Measurements from ENCODE around the gene CST4.
"Not testable (repeated sequence)": the region's sequence is repeated elsewhere in the genome, so short reads cannot be mapped to it uniquely, and the experiment has no call there.

CST4 gene

GRCh38 chr20:23710771-23711170, 21.9 kb upstream of the CST4 start:
- no peak for DNase-seq (ENCODE audit: low read depth, low spot score)
- H3K9me3 ChIP-seq (ENCODE audit: low read depth, low read length) = no peaks in the 10 kb centered on the region
- no peak overlapping the region for H3K27ac ChIP-seq
- H3K9ac ChIP-seq (ENCODE audit: insufficient read length) = no peak overlapping the region
- no peaks in the 10 kb centered on the region for H3K36me3 ChIP-seq (ENCODE audit: insufficient read depth, low read length)
- no peak for TF ChIP-seq FOXP2 (optimal IDR thresholded peaks at IDR 0.05; ENCODE audit: control extremely low read depth, extremely low read length, insufficient read depth)
- TF ChIP-seq POLR2AphosphoS5 (IDR thresholded peaks at IDR 0.05; ENCODE audit: borderline replicate concordance, low read depth, low read length) = no peak
- no peak for TF ChIP-seq EZH2 (IDR thresholded peaks at IDR 0.05)
- H3K4me3 ChIP-seq = no peak overlapping the region

GRCh38 chr20:23705895-23706294, 17.1 kb upstream of the CST4 start:
- TF ChIP-seq POLR2AphosphoS5 (IDR thresholded peaks at IDR 0.05; ENCODE audit: borderline replicate concordance, low read depth, low read length) (no peak), FOXP2 (optimal IDR thresholded peaks at IDR 0.05; ENCODE audit: control extremely low read depth, extremely low read length, insufficient read depth) (no peak), EZH2 (IDR thresholded peaks at IDR 0.05) (no peak)
- Histone ChIP-seq H3K9me3 (ENCODE audit: low read depth, low read length) (no peaks in the 10 kb centered on the region), H3K4me3 (no peak overlapping the region), H3K9ac (ENCODE audit: insufficient read length) (no peak overlapping the region), H3K27ac (no peak overlapping the region), H3K36me3 (ENCODE audit: insufficient read depth, low read length) (no peaks in the 10 kb centered on the region)
- DNase-seq (ENCODE audit: low read depth, low spot score) = no peak

- H3K9ac ChIP-seq (ENCODE audit: insufficient read length) = no peak overlapping the region
- DNase-seq (ENCODE audit: low read depth, low spot score) = no peak
- H3K27ac ChIP-seq = no peak overlapping the region
- H3K9me3 ChIP-seq (ENCODE audit: low read depth, low read length) = no peaks in the 10 kb centered on the region
- H3K36me3 ChIP-seq (ENCODE audit: insufficient read depth, low read length) = no peaks in the 10 kb centered on the region
- TF ChIP-seq EZH2 (IDR thresholded peaks at IDR 0.05) (no peak), FOXP2 (optimal IDR thresholded peaks at IDR 0.05; ENCODE audit: control extremely low read depth, extremely low read length, insufficient read depth) (no peak), POLR2AphosphoS5 (IDR thresholded peaks at IDR 0.05; ENCODE audit: borderline replicate concordance, low read depth, low read length) (no peak)
- no peak overlapping the region for H3K4me3 ChIP-seq
These were observed 13.2 kb upstream of the CST4 start for GRCh38 chr20:23702021-23702420.

GRCh38 chr20:23700931-23701330, 12.1 kb upstream of the CST4 start:
- Histone ChIP-seq H3K9ac (ENCODE audit: insufficient read length) (no peak overlapping the region), H3K27ac (no peak overlapping the region), H3K36me3 (ENCODE audit: insufficient read depth, low read length) (no peaks in the 10 kb centered on the region), H3K4me3 (no peak overlapping the region), H3K9me3 (ENCODE audit: low read depth, low read length) (no peaks in the 10 kb centered on the region)
- no peak for TF ChIP-seq FOXP2 (optimal IDR thresholded peaks at IDR 0.05; ENCODE audit: control extremely low read depth, extremely low read length, insufficient read depth)
- TF ChIP-seq EZH2 (IDR thresholded peaks at IDR 0.05) = no peak
- no peak for TF ChIP-seq POLR2AphosphoS5 (IDR thresholded peaks at IDR 0.05; ENCODE audit: borderline replicate concordance, low read depth, low read length)
- DNase-seq (ENCODE audit: low read depth, low spot score) = no peak

- TF ChIP-seq FOXP2 (optimal IDR thresholded peaks at IDR 0.05; ENCODE audit: control extremely low read depth, extremely low read length, insufficient read depth) (no peak), POLR2AphosphoS5 (IDR thresholded peaks at IDR 0.05; ENCODE audit: borderline replicate concordance, low read depth, low read length) (no peak), EZH2 (IDR thresholded peaks at IDR 0.05) (no peak)
- Histone ChIP-seq H3K27ac (no peak overlapping the region), H3K36me3 (ENCODE audit: insufficient read depth, low read length) (no peaks in the 10 kb centered on the region), H3K9me3 (ENCODE audit: low read depth, low read length) (no peaks in the 10 kb centered on the region), H3K9ac (ENCODE audit: insufficient read length) (no peak overlapping the region), H3K4me3 (no peak overlapping the region)
- DNase-seq (ENCODE audit: low read depth, low spot score) = no peak
These were observed 9.1 kb upstream of the CST4 start for GRCh38 chr20:23697947-23698346.

- H3K36me3 ChIP-seq (ENCODE audit: insufficient read depth, low read length); DNase-seq (ENCODE audit: low read depth, low spot score); H3K27ac ChIP-seq; H3K4me3 ChIP-seq; H3K9me3 ChIP-seq (ENCODE audit: low read depth, low read length); H3K9ac ChIP-seq (ENCODE audit: insufficient read length): not testable (repeated sequence)
These were observed 6.2 kb upstream of the CST4 start for GRCh38 chr20:23695068-23695395.

- not testable (repeated sequence) for H3K9me3 ChIP-seq (ENCODE audit: low read depth, low read length); H3K4me3 ChIP-seq; H3K9ac ChIP-seq (ENCODE audit: insufficient read length); H3K36me3 ChIP-seq (ENCODE audit: insufficient read depth, low read length); H3K27ac ChIP-seq; DNase-seq (ENCODE audit: low read depth, low spot score)
These were observed 5.6 kb upstream of the CST4 start for GRCh38 chr20:23694178-23695067.

- H3K4me3 ChIP-seq; DNase-seq (ENCODE audit: low read depth, low spot score); H3K9me3 ChIP-seq (ENCODE audit: low read depth, low read length); H3K27ac ChIP-seq; H3K36me3 ChIP-seq (ENCODE audit: insufficient read depth, low read length); H3K9ac ChIP-seq (ENCODE audit: insufficient read length): not testable (repeated sequence)
These were observed 4.1 kb upstream of the CST4 start for GRCh38 chr20:23692725-23693619.

- Histone ChIP-seq H3K9ac (ENCODE audit: insufficient read length) (no peak overlapping the region), H3K9me3 (ENCODE audit: low read depth, low read length) (no peaks in the 10 kb centered on the region), H3K36me3 (ENCODE audit: insufficient read depth, low read length) (no peaks in the 10 kb centered on the region), H3K4me3 (no peak overlapping the region), H3K27ac (no peak overlapping the region)
- no peak for DNase-seq (ENCODE audit: low read depth, low spot score)
- TF ChIP-seq FOXP2 (optimal IDR thresholded peaks at IDR 0.05; ENCODE audit: control extremely low read depth, extremely low read length, insufficient read depth) = no peak
These were observed 2.8 kb upstream of the CST4 start for GRCh38 chr20:23691675-23692074.

Data from SK-N-MC (cell line).